Stimulated activated CD8-positive, alpha-beta memory T cell treated with anti-CD3 and anti-CD28 coated beads, Interleukin-2, amount 100 ng/mL, for 48 hours (primary cell): Measurements from ENCODE around the gene HHAT.
A peak's percentile ranks its signal among the peaks of the same experiment; 100 is the strongest.

Source experiments
- DNase-seq, 2 donors: peaks; one replicate each; pipeline ENCODE4 v3.0.0-alpha.2; 2020; ENCODE audit warnings: low read depth in 2 of 2

The HHAT gene

GRCh38 chr1:210359255-210359654 is 30.6 kb downstream of the HHAT start:
- DNase-seq: no peak

GRCh38 chr1:210360852-210361477 is 32.3 kb downstream of the HHAT start:
- DNase-seq: no peak

GRCh38 chr1:210361665-210362064 is 33.0 kb downstream of the HHAT start:
- no peak for DNase-seq

- no peak for DNase-seq
These were observed 33.8 kb downstream of the HHAT start for GRCh38 chr1:210362526-210362925.

GRCh38 chr1:210363119-210363518 is 34.4 kb downstream of the HHAT start:
- no peak for DNase-seq

GRCh38 chr1:210364479-210364878 is 35.8 kb downstream of the HHAT start:
- no peak for DNase-seq

- no peak for DNase-seq
These were observed 38.1 kb downstream of the HHAT start for GRCh38 chr1:210366767-210367166.

- DNase-seq: no peak
These were observed 38.9 kb downstream of the HHAT start for GRCh38 chr1:210367566-210367965.

- DNase-seq: no peak
These were observed 40.7 kb downstream of the HHAT start for GRCh38 chr1:210369425-210369824.

GRCh38 chr1:210371916-210372315 is 43.2 kb downstream of the HHAT start:
- DNase-seq: no peak

- DNase-seq: no peak
These were observed 43.8 kb downstream of the HHAT start for GRCh38 chr1:210372491-210372890.

GRCh38 chr1:210372931-210373627 is 44.4 kb downstream of the HHAT start:
- no peak for DNase-seq

GRCh38 chr1:210373628-210373877 is 44.9 kb downstream of the HHAT start:
- no peak for DNase-seq

- peak; percentile 51 to 71 for DNase-seq
These were observed 45.3 kb downstream of the HHAT start for GRCh38 chr1:210373878-210374599.

- DNase-seq: no peak
These were observed 45.9 kb downstream of the HHAT start for GRCh38 chr1:210374600-210374953.

GRCh38 chr1:210376836-210377372 is 48.2 kb downstream of the HHAT start:
- DNase-seq: no peak

- no peak for DNase-seq
These were observed 49.1 kb downstream of the HHAT start for GRCh38 chr1:210377731-210378333.

GRCh38 chr1:210378736-210379135 is 50.0 kb downstream of the HHAT start:
- no peak for DNase-seq

GRCh38 chr1:210381934-210382333 is 53.2 kb downstream of the HHAT start:
- DNase-seq: no peak

GRCh38 chr1:210384625-210385024 is 55.9 kb downstream of the HHAT start:
- DNase-seq: no peak

- no peak for DNase-seq
These were observed 56.5 kb downstream of the HHAT start for GRCh38 chr1:210385228-210385627.

- DNase-seq: no peak
These were observed 65.6 kb downstream of the HHAT start for GRCh38 chr1:210394281-210394821.
